Measurements from ENCODE around the gene CCDC112.

CCDC112 gene

DNA sequence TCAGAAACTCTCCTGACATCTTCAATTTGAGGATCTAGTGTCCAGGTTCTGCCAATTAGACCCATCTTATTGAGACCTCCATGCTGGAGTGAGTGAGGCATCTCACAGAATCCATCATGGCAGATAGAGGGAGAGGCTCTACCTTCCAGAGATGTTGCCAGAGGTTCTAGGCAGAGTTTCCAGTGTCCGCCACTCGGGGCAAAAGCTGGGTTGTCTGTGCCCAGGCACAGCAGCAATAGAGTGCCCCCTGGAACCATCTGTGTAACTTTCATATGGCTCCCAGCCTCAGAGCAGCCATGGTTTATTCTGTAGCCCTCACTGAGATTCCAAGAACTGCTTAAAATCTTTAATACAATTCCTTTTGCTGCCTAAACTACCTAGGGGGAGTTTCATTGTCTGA is 16.6 kb upstream of the CCDC112 start:
- WGBS, 2 donors (ENCODE audit: extremely low coverage in 2 of 2, insufficient read length in 2 of 2, insufficient replicate concordance in 1 of 2), result no CpG with 5 or more reads among the region's 2 CpGs

DNA sequence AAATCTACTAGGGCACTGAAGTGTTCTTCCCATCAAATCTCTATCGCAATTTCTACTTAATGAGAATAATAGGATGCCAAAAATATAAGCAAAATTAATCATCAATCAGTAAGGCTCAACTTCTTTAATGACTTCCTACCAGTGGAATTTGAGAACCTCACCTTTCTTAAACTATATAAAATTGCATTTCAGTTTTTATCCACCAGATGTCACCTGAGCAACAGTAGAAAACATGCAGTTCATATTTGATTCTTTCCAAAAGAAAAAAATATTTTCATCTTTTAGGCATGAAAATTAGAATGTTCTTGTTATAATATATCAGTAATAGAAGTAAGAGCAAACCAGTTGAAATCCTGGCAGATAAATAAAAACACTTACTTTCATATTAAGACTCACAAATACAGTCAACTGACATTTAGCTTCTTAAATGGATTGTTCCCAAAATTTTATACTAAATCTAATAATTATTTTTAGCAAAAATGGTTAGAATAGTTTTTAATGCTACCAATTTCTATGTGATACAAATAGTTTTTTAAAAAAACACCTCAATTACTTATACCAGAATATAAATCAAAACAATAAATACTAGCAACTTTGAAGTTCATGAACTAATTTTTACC is 13.4 kb upstream of the CCDC112 start:
- no peaks in the 10 kb centered on the region for H3K79me1 ChIP-seq (ENCODE audit: low read depth, low read length)
- no peak overlapping the region for H3K4me3 ChIP-seq (ENCODE audit: low read length in 2 of 2)
- H3K27ac ChIP-seq (replicated peaks; ENCODE audit: low read length), result no peak overlapping the region
- no peak overlapping the region for H3K23ac ChIP-seq (ENCODE audit: low read depth, low read length, poor library complexity)
- no peak overlapping the region for H3K4me2 ChIP-seq (ENCODE audit: insufficient read depth, low read length, poor library complexity, severe bottlenecking)
- peaks cover 0 to 2% (median 0%) of the 10 kb centered on the region in 3 experiments for H3K27me3 ChIP-seq (ENCODE audit: control insufficient read depth in 3 of 3, insufficient read depth in 3 of 3, low read depth in 1 of 3, low read length in 3 of 3)
- H2BK15ac ChIP-seq (ENCODE audit: low read length), result no peak overlapping the region
- H2AFZ ChIP-seq (ENCODE audit: low read length), result no peak overlapping the region
- H2BK12ac ChIP-seq (ENCODE audit: low read length), result no peak overlapping the region
- no peak overlapping the region for H4K91ac ChIP-seq (ENCODE audit: low read depth, low read length, poor library complexity)
- H3K9me3 ChIP-seq (replicated peaks in 1 of 2; ENCODE audit: control insufficient read depth in 2 of 2, insufficient read depth in 1 of 2, low read depth in 1 of 2, low read length in 2 of 2), result no peaks in the 10 kb centered on the region
- no CpG with 5 or more reads among the region's 1 CpG for WGBS, 2 donors (ENCODE audit: extremely low coverage in 2 of 2, insufficient read length in 2 of 2, insufficient replicate concordance in 1 of 2)
- no peak overlapping the region for H4K8ac ChIP-seq (ENCODE audit: low read depth, low read length)
- no peak overlapping the region for H2BK120ac ChIP-seq (ENCODE audit: low read depth, low read length)
- no peak overlapping the region for H2BK5ac ChIP-seq (ENCODE audit: low read length)
- no peak for DNase-seq (ENCODE audit: low spot score)
- no peak overlapping the region for H3K4ac ChIP-seq (ENCODE audit: low read length)
- no peak overlapping the region for H2AK5ac ChIP-seq (ENCODE audit: low read depth, low read length)
- no peak overlapping the region for H3K9ac ChIP-seq (ENCODE audit: low read depth, low read length, poor library complexity)
- no peaks in the 10 kb centered on the region for H3K36me3 ChIP-seq (replicated peaks in 1 of 2; ENCODE audit: control insufficient read depth in 2 of 2, insufficient read depth in 2 of 2, low read length in 2 of 2)
- no peaks in the 10 kb centered on the region for H3K4me1 ChIP-seq (ENCODE audit: control insufficient read depth in 2 of 2, insufficient read depth in 1 of 2, low read depth in 1 of 2, low read length in 2 of 2)
- H3K18ac ChIP-seq (ENCODE audit: low read length), result no peak overlapping the region
- H3K14ac ChIP-seq (ENCODE audit: low read length), result no peak overlapping the region

More for the DNA sequence above, 16.6 kb upstream of the CCDC112 start:
- Histone ChIP-seq H3K18ac (ENCODE audit: low read length) (no peak overlapping the region), H2AK5ac (ENCODE audit: low read depth, low read length) (no peak overlapping the region), H3K27ac (replicated peaks; ENCODE audit: low read length) (no peak overlapping the region), H3K23ac (ENCODE audit: low read depth, low read length, poor library complexity) (no peak overlapping the region), H3K4me3 (ENCODE audit: low read length in 2 of 2) (no peak overlapping the region), H2BK15ac (ENCODE audit: low read length) (no peak overlapping the region), H2BK12ac (ENCODE audit: low read length) (no peak overlapping the region), H2AFZ (ENCODE audit: low read length) (no peak overlapping the region), H3K4me1 (ENCODE audit: control insufficient read depth in 2 of 2, insufficient read depth in 1 of 2, low read depth in 1 of 2, low read length in 2 of 2) (no peaks in the 10 kb centered on the region), H3K36me3 (replicated peaks in 1 of 2; ENCODE audit: control insufficient read depth in 2 of 2, insufficient read depth in 2 of 2, low read length in 2 of 2) (no peaks in the 10 kb centered on the region), H3K4me2 (ENCODE audit: insufficient read depth, low read length, poor library complexity, severe bottlenecking) (no peak overlapping the region), H2BK120ac (ENCODE audit: low read depth, low read length) (no peak overlapping the region), H3K79me1 (ENCODE audit: low read depth, low read length) (no peaks in the 10 kb centered on the region), H3K9ac (ENCODE audit: low read depth, low read length, poor library complexity) (no peak overlapping the region), H3K9me3 (replicated peaks in 1 of 2; ENCODE audit: control insufficient read depth in 2 of 2, insufficient read depth in 1 of 2, low read depth in 1 of 2, low read length in 2 of 2) (no peaks in the 10 kb centered on the region), H2BK5ac (ENCODE audit: low read length) (no peak overlapping the region), H4K91ac (ENCODE audit: low read depth, low read length, poor library complexity) (no peak overlapping the region), H3K4ac (ENCODE audit: low read length) (no peak overlapping the region), H3K14ac (ENCODE audit: low read length) (no peak overlapping the region), H4K8ac (ENCODE audit: low read depth, low read length) (no peak overlapping the region), H3K27me3 (ENCODE audit: control insufficient read depth in 3 of 3, insufficient read depth in 3 of 3, low read depth in 1 of 3, low read length in 3 of 3) (peaks cover 0 to 5% (median 2%) of the 10 kb centered on the region in 3 experiments)
- DNase-seq (ENCODE audit: low spot score), result no peak

DNA sequence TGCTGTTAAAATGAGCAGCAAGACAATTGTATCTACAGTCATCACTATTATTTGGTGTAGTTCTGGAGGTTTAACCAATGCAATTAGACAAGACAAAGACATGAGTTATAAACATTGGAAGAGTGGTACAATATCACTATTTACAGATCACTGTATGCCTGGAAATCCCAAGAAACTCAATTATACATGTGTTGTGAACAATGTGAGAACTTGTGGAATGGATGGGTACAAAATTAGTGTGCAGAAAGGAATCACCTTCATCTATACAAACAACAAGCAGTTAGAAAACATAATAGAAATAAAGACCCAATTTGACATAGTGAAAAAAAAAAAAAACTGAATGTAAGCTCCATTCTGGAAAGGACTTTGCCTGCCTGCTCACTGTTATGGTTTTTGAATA is 12.4 kb upstream of the CCDC112 start:
- no peak overlapping the region for H3K27ac ChIP-seq (replicated peaks; ENCODE audit: low read length)
- no peak overlapping the region for H4K8ac ChIP-seq (ENCODE audit: low read depth, low read length)
- peaks cover 0 to 4% (median 2%) of the 10 kb centered on the region in 3 experiments for H3K27me3 ChIP-seq (ENCODE audit: control insufficient read depth in 3 of 3, insufficient read depth in 3 of 3, low read depth in 1 of 3, low read length in 3 of 3)
- H3K14ac ChIP-seq (ENCODE audit: low read length), result no peak overlapping the region
- no peak overlapping the region for H3K9ac ChIP-seq (ENCODE audit: low read depth, low read length, poor library complexity)
- H3K79me1 ChIP-seq (ENCODE audit: low read depth, low read length), result no peaks in the 10 kb centered on the region
- no peaks in the 10 kb centered on the region for H3K9me3 ChIP-seq (replicated peaks in 1 of 2; ENCODE audit: control insufficient read depth in 2 of 2, insufficient read depth in 1 of 2, low read depth in 1 of 2, low read length in 2 of 2)
- no peak overlapping the region for H2BK15ac ChIP-seq (ENCODE audit: low read length)
- no peaks in the 10 kb centered on the region for H3K36me3 ChIP-seq (replicated peaks in 1 of 2; ENCODE audit: control insufficient read depth in 2 of 2, insufficient read depth in 2 of 2, low read length in 2 of 2)
- H3K4me2 ChIP-seq (ENCODE audit: insufficient read depth, low read length, poor library complexity, severe bottlenecking), result no peak overlapping the region
- no peak overlapping the region for H3K4ac ChIP-seq (ENCODE audit: low read length)
- no peak overlapping the region for H2AK5ac ChIP-seq (ENCODE audit: low read depth, low read length)
- no peaks in the 10 kb centered on the region for H3K4me1 ChIP-seq (ENCODE audit: control insufficient read depth in 2 of 2, insufficient read depth in 1 of 2, low read depth in 1 of 2, low read length in 2 of 2)
- no peak for DNase-seq (ENCODE audit: low spot score)
- H2BK120ac ChIP-seq (ENCODE audit: low read depth, low read length), result no peak overlapping the region
- H2AFZ ChIP-seq (ENCODE audit: low read length), result no peak overlapping the region
- no peak overlapping the region for H4K91ac ChIP-seq (ENCODE audit: low read depth, low read length, poor library complexity)
- H2BK5ac ChIP-seq (ENCODE audit: low read length), result no peak overlapping the region
- no peak overlapping the region for H3K18ac ChIP-seq (ENCODE audit: low read length)
- H3K4me3 ChIP-seq (ENCODE audit: low read length in 2 of 2), result no peak overlapping the region
- H3K23ac ChIP-seq (ENCODE audit: low read depth, low read length, poor library complexity), result no peak overlapping the region
- no peak overlapping the region for H2BK12ac ChIP-seq (ENCODE audit: low read length)

DNA sequence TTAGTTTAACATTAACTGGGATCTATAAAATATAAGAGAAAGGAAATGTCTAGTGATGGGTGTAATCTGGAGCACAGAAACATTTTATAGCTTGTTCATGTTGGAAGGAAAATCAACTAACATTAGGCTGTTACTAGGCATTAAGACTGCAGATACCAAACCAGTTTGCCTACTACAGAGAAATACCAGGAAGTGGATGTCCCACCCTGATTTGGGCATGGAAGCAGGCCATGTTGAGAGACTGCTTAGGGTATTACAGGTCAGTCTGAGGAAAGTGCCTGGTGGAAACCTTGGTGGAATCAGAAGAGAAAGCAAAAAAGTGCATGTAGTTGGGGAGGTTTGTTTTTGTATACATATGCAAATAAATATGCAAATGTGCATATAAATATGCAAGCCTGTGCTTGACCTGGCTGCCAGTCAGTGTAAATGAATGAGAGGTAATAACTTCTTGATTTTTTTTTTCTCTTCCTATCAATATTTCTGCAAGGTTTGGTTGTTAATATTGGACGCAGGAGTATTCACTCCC is 9.6 kb upstream of the CCDC112 start:
- Histone ChIP-seq H2BK12ac (ENCODE audit: low read length) (no peak overlapping the region), H3K4me2 (ENCODE audit: insufficient read depth, low read length, poor library complexity, severe bottlenecking) (no peak overlapping the region), H3K4me1 (ENCODE audit: control insufficient read depth in 2 of 2, insufficient read depth in 1 of 2, low read depth in 1 of 2, low read length in 2 of 2) (no peaks in the 10 kb centered on the region), H2BK15ac (ENCODE audit: low read length) (no peak overlapping the region), H4K91ac (ENCODE audit: low read depth, low read length, poor library complexity) (no peak overlapping the region), H3K79me1 (ENCODE audit: low read depth, low read length) (no peaks in the 10 kb centered on the region), H3K9ac (ENCODE audit: low read depth, low read length, poor library complexity) (no peak overlapping the region), H3K18ac (ENCODE audit: low read length) (no peak overlapping the region), H3K23ac (ENCODE audit: low read depth, low read length, poor library complexity) (no peak overlapping the region), H4K8ac (ENCODE audit: low read depth, low read length) (no peak overlapping the region), H3K14ac (ENCODE audit: low read length) (no peak overlapping the region), H3K36me3 (replicated peaks in 1 of 2; ENCODE audit: control insufficient read depth in 2 of 2, insufficient read depth in 2 of 2, low read length in 2 of 2) (no peaks in the 10 kb centered on the region), H3K4me3 (ENCODE audit: low read length in 2 of 2) (no peak overlapping the region), H3K4ac (ENCODE audit: low read length) (no peak overlapping the region), H3K9me3 (replicated peaks in 1 of 2; ENCODE audit: control insufficient read depth in 2 of 2, insufficient read depth in 1 of 2, low read depth in 1 of 2, low read length in 2 of 2) (no peaks in the 10 kb centered on the region), H2AFZ (ENCODE audit: low read length) (no peak overlapping the region), H2AK5ac (ENCODE audit: low read depth, low read length) (no peak overlapping the region), H2BK5ac (ENCODE audit: low read length) (no peak overlapping the region), H2BK120ac (ENCODE audit: low read depth, low read length) (no peak overlapping the region), H3K27me3 (ENCODE audit: control insufficient read depth in 3 of 3, insufficient read depth in 3 of 3, low read depth in 1 of 3, low read length in 3 of 3) (peaks cover 0 to 9% (median 2%) of the 10 kb centered on the region in 3 experiments), H3K27ac (replicated peaks; ENCODE audit: low read length) (no peak overlapping the region)
- WGBS, 2 donors (ENCODE audit: extremely low coverage in 2 of 2, insufficient read length in 2 of 2, insufficient replicate concordance in 1 of 2), result no CpG with 5 or more reads among the region's 1 CpG
- no peak for DNase-seq (ENCODE audit: low spot score)
